Endothelial cell of umbilical vein (primary cell): Measurements from ENCODE around the gene ATP2A2. TPM values are rescaled to one million over a fixed set of nuclear protein-coding genes. Genes with fewer than 3 reads are reported as not detected.

Source experiments
- BruUV-seq: library from RNA; stranded (reverse); fragments of 400-500 nt; replicated peaks from 2 replicates; lab custom pipeline; 2021; lab: Mats Ljungman, UMichigan
- CTCF ChIA-PET: fragments of 300-600, 350-600 bp; sonication (Branson Sonifier 250); formaldehyde crosslinking; loops from one replicate; lab custom pipeline; 2021; ENCODE audit warnings: antibody characterized with exemption, inconsistent platforms; lab: Charles Lee
- POLR2A ChIA-PET: fragments of 300-600, 350-600 bp; sonication (Branson Sonifier 250); formaldehyde crosslinking; loops from one replicate; lab custom pipeline; 2021; ENCODE audit warnings: antibody characterized with exemption, inconsistent platforms; lab: Charles Lee
- DNase-seq: peaks from one replicate; pipeline ENCODE4 v3.0.0-alpha.2; 2011; ENCODE audit warnings: low read depth, low spot score
- FAIRE-seq: peaks from 2 replicates; lab custom pipeline; 2011; peaks lifted over from hg19 to GRCh38; lab: Jason Lieb, UNC
- H2AFZ ChIP-seq: 2 replicates; pipeline ENCODE4 v1.6.0; 2012; ENCODE audit warnings: low read depth, low read length, control low read depth, inconsistent platforms
- H3K27ac ChIP-seq: 2 replicates; pipeline ENCODE4 v1.5.1; 2011; ENCODE audit warnings: low read depth, mild to moderate bottlenecking, control low read depth, low read length, moderate library complexity; ENCODE audit not compliant: insufficient read depth
- H3K27me3 ChIP-seq, 2 experiments: 2 replicates each; pipeline versions ENCODE4 v1.6.0 to v1.6.1; 2011; ENCODE audit warnings: low read length in 2 of 2, mixed read lengths in 1 of 2; ENCODE audit not compliant: control insufficient read depth in 2 of 2, insufficient read depth in 2 of 2
- H3K36me3 ChIP-seq, 2 experiments: 2 replicates in 1 of 2; 3 replicates in 1 of 2; pipeline ENCODE4 v1.5.1; 2011; ENCODE audit warnings: low read length in 2 of 2, mild to moderate bottlenecking in 1 of 2, moderate library complexity in 1 of 2; ENCODE audit not compliant: control insufficient read depth in 2 of 2, insufficient read depth in 2 of 2; ENCODE audit errors: extremely low read depth in 1 of 2
- H3K4me1 ChIP-seq: 3 replicates; pipeline ENCODE4 v1.5.1; 2011; ENCODE audit warnings: mild to moderate bottlenecking, low read length; ENCODE audit not compliant: control insufficient read depth, insufficient read depth; ENCODE audit errors: extremely low read depth
- H3K4me2 ChIP-seq: 2 replicates; pipeline ENCODE4 v1.6.1; 2011; ENCODE audit warnings: low read length, control low read depth, mixed read lengths; ENCODE audit not compliant: insufficient read depth
- H3K4me3 ChIP-seq, 3 experiments: fragments of 200-600 bp in 1 of 3; sonication (generic), shearing (Covaris generic) in 1 of 3; replicated peaks in 1 of 3; 2 replicates each; pipeline ENCODE4 v1.5.1; 2011 to 2016; ENCODE audit warnings: control low read depth in 3 of 3, low read length in 3 of 3, mild to moderate bottlenecking in 2 of 3, inconsistent platforms in 1 of 3, low read depth in 1 of 3, moderate library complexity in 1 of 3; ENCODE audit not compliant: insufficient read depth in 1 of 3
- H3K79me2 ChIP-seq: 2 replicates; pipeline ENCODE4 v1.6.0; 2012; ENCODE audit warnings: low read length, inconsistent platforms; ENCODE audit not compliant: control insufficient read depth, insufficient read depth
- H3K9ac ChIP-seq: replicated peaks from 2 replicates; pipeline ENCODE3; 2011; ENCODE audit warnings: low read length, control low read depth; ENCODE audit not compliant: insufficient read depth; ENCODE audit errors: extremely low read depth
- H3K9me1 ChIP-seq: replicated peaks from 3 replicates; pipeline ENCODE4 v1.6.0; 2011; ENCODE audit warnings: mild to moderate bottlenecking, low read length; ENCODE audit not compliant: control insufficient read depth, insufficient read depth; ENCODE audit errors: extremely low read depth
- H3K9me3 ChIP-seq: replicated peaks from 2 replicates; pipeline ENCODE4 v1.5.1; 2012; ENCODE audit warnings: low read length, inconsistent platforms; ENCODE audit not compliant: control insufficient read depth, insufficient read depth
- H4K20me1 ChIP-seq: replicated peaks from 2 replicates; pipeline ENCODE3; 2011; ENCODE audit warnings: mild to moderate bottlenecking, low read length; ENCODE audit not compliant: control insufficient read depth, insufficient read depth; ENCODE audit errors: extremely low read depth
- CTCF ChIP-seq, 2 donors: IDR thresholded peaks; 1 replicate in 1 of 2; 2 replicates in 1 of 2; pipeline ENCODE4 v1.5.1; 2011; ENCODE audit warnings: low read length in 2 of 2, mild to moderate bottlenecking in 2 of 2, moderate library complexity in 2 of 2, control low read depth in 1 of 2, inconsistent platforms in 1 of 2, low read depth in 1 of 2; ENCODE audit not compliant: insufficient read depth in 1 of 2; ENCODE audit errors: extremely low read depth in 1 of 2
- EZH2 ChIP-seq: IDR thresholded peaks from 2 replicates; pipeline ENCODE4 v1.6.1; 2012; ENCODE audit warnings: borderline replicate concordance, low read depth, mild to moderate bottlenecking, moderate library complexity, low read length, inconsistent platforms; ENCODE audit not compliant: severe bottlenecking
- FOS ChIP-seq: IDR thresholded peaks from 2 replicates; pipeline ENCODE4 v1.6.1; 2011; ENCODE audit warnings: mild to moderate bottlenecking, low read length, moderate library complexity, borderline replicate concordance; ENCODE audit not compliant: insufficient read depth
- GATA2 ChIP-seq: IDR thresholded peaks from 2 replicates; pipeline ENCODE4 v1.7.0; 2011; ENCODE audit warnings: low read depth, mild to moderate bottlenecking, moderate library complexity, mixed read lengths, low read length; ENCODE audit not compliant: insufficient read length, insufficient read depth
- JUN ChIP-seq: IDR thresholded peaks from 2 replicates; pipeline ENCODE4 v1.6.1; 2011; ENCODE audit warnings: borderline replicate concordance, low read depth; ENCODE audit not compliant: insufficient read length, insufficient read depth
- MAX ChIP-seq: IDR thresholded peaks from 2 replicates; pipeline ENCODE4 v1.6.1; 2011; ENCODE audit not compliant: insufficient read depth, insufficient read length
- MYC ChIP-seq: IDR thresholded peaks from one replicate; pipeline ENCODE4 v1.6.1; 2011; ENCODE audit warnings: mild to moderate bottlenecking, low read depth, low read length
- POLR2A ChIP-seq: IDR thresholded peaks from 2 replicates; pipeline ENCODE4 v1.6.1; 2012; ENCODE audit warnings: low read depth, mild to moderate bottlenecking, control low read depth, low read length
- POLR2AphosphoS5 ChIP-seq: IDR thresholded peaks from 2 replicates; pipeline ENCODE4 v1.6.1; 2012; ENCODE audit warnings: low read depth, mild to moderate bottlenecking, control low read depth, low read length, moderate library complexity; ENCODE audit not compliant: insufficient read depth
- dilution Hi-C: fragments of 300-500 bp; cut with MboI; formaldehyde crosslinking; loops from one replicate; pipeline ENCODE4 v1.15.0; 2019; ENCODE audit warnings: low sequenced_read_pairs; ENCODE audit not compliant: extremely low pct_ligation_motif_present
- intact Hi-C: fragments of 100-400 bp; cut with micrococcal nuclease; formaldehyde crosslinking; loops from one replicate; pipeline ENCODE4 v1.10.0; 2022
- polyA plus RNA-seq, 4 experiments: library from polyadenylated mRNA; depleted of rRNA in 3 of 4; stranded (reverse) in 3 of 4; unstranded in 1 of 4; fragments of >200 nt; gene quantifications; 2 replicates each; pipeline versions ENCODE4 v1.2.1 to v1.2.3, GENCODE V29; 2011 to 2012; ENCODE audit warnings: missing spikeins in 1 of 4
- total RNA-seq: library from RNA; stranded (reverse); gene quantifications from 2 replicates; pipeline ENCODE4 v1.2.3, GENCODE V29; 2021

Gene ATP2A2
- total and polyA plus RNA-seq, 2 donors (not counting 3 experiments of a cell fraction or from before 2014, with no cell fraction given): 102 to 239 TPM

GRCh38 chr12:110301065-110301806 lies 20.2 kb downstream of the ATP2A2 start:
- BruUV-seq: no TSS peak
- DNase-seq (peak; percentile 43), FAIRE-seq (no peak)
- intact Hi-C loops: no loop called here
- H3K27ac ChIP-seq: peak overlapping the region; percentile 30
- H3K9me3 ChIP-seq: no peaks in the 10 kb centered on the region
- no peaks in the 10 kb centered on the region for H4K20me1 ChIP-seq
- dilution Hi-C loops: no loop called here
- H3K36me3 ChIP-seq: peaks cover 4 to 17% of the 10 kb centered on the region in 2 experiments
- peaks cover 41% of the 10 kb centered on the region for H3K4me1 ChIP-seq
- ChIA-PET POLR2A (no interaction called here), CTCF (interaction anchor here (1.1 to 1.5 kb wide), 3 partner anchors 11 to 202 kb away, joined by 3 to 5 read pairs (median 3); partner anchors contain the start of gene ATP2A2)
- no peak overlapping the region for H3K4me2 ChIP-seq
- H3K9ac ChIP-seq: no peak overlapping the region
- H3K79me2 ChIP-seq: peaks cover 89% of the 10 kb centered on the region
- TF ChIP-seq FOS (no peak), MAX (no peak), JUN (no peak), POLR2A (no peak), CTCF (IDR thresholded peaks at IDR 0.05; ENCODE audit: extremely low read depth in 1 of 2, insufficient read depth in 1 of 2, low read depth in 1 of 2, low read length in 2 of 2) (no peak), GATA2 (no peak), MYC (no peak), POLR2AphosphoS5 (no peak), EZH2 (no peak)
- H3K27me3 ChIP-seq: no peaks in the 10 kb centered on the region
- no peaks in the 10 kb centered on the region for H3K9me1 ChIP-seq
- H3K4me3 ChIP-seq: no peak overlapping the region
- no peak overlapping the region for H2AFZ ChIP-seq
